ACC112 (cell line): ENCODE measurements around the gene EPHB4.
"Not testable (repeated sequence)": the region's sequence is repeated elsewhere in the genome, so short reads cannot be mapped to it uniquely, and the experiment has no call there.

Source experiments
- H2AFZ ChIP-seq: fragments of 200-600 bp; sonication (generic); one replicate; pipeline ENCODE4 v1.6.0; 2017; ENCODE audit warnings: antibody characterized with exemption, low read length; ENCODE audit not compliant: unreplicated experiment
- H3K27ac ChIP-seq: fragments of 200-600 bp; sonication (generic); 2 replicates; pipeline ENCODE4 v1.5.1; 2014; ENCODE audit warnings: low read depth, mild to moderate bottlenecking, antibody characterized with exemption, low read length, moderate library complexity
- H3K27me3 ChIP-seq: fragments of 200-600 bp; sonication (generic); 2 replicates; pipeline ENCODE4 v1.6.1; 2014; ENCODE audit warnings: mild to moderate bottlenecking, antibody characterized with exemption, low read length, moderate library complexity, mixed read lengths; ENCODE audit not compliant: insufficient read depth
- H3K36me3 ChIP-seq: fragments of 200-600 bp; sonication (generic); 2 replicates; pipeline ENCODE4 v1.6.1; 2016; ENCODE audit warnings: mild to moderate bottlenecking, antibody characterized with exemption, low read length, moderate library complexity, mixed read lengths; ENCODE audit not compliant: insufficient read depth
- H3K4me1 ChIP-seq: fragments of 200-600 bp; sonication (generic); one replicate; pipeline ENCODE4 v1.6.1; 2016; ENCODE audit warnings: low read length, mixed read lengths; ENCODE audit not compliant: insufficient read depth, unreplicated experiment, control insufficient read depth
- H3K4me3 ChIP-seq: fragments of 200-600 bp; sonication (generic); 2 replicates; pipeline ENCODE4 v1.5.1; 2014; ENCODE audit warnings: mild to moderate bottlenecking, low read depth, low read length
- H3K79me2 ChIP-seq: fragments of 200-600 bp; sonication (generic); one replicate; pipeline ENCODE4 v1.6.0; 2016; ENCODE audit warnings: low read length; ENCODE audit not compliant: control insufficient read depth, unreplicated experiment, insufficient read depth

Gene EPHB4

GRCh38 chr7:100865372-100865911 lies 38.1 kb upstream of the EPHB4 start:
- peaks cover 21% of the 10 kb centered on the region for H3K79me2 ChIP-seq
- H2AFZ ChIP-seq, result no peak overlapping the region
- H3K27ac ChIP-seq, result no peak overlapping the region
- H3K36me3 ChIP-seq, result peaks cover 2% of the 10 kb centered on the region; the same call in 1 of the 2 replicates
- peaks cover 14% of the 10 kb centered on the region for H3K4me1 ChIP-seq
- no peaks in the 10 kb centered on the region for H3K27me3 ChIP-seq
- H3K4me3 ChIP-seq, result no peak overlapping the region

- H3K4me1 ChIP-seq, result peaks cover 14% of the 10 kb centered on the region
- H2AFZ ChIP-seq, result no peak overlapping the region
- H3K79me2 ChIP-seq, result peaks cover 21% of the 10 kb centered on the region
- peaks cover 2% of the 10 kb centered on the region; the same call in 1 of the 2 replicates for H3K36me3 ChIP-seq
- no peak overlapping the region for H3K27ac ChIP-seq
- no peaks in the 10 kb centered on the region for H3K27me3 ChIP-seq
- no peak overlapping the region for H3K4me3 ChIP-seq
These were observed 37.0 kb upstream of the EPHB4 start for GRCh38 chr7:100864263-100864845.

GRCh38 chr7:100863406-100863950 lies 36.2 kb upstream of the EPHB4 start:
- no peak overlapping the region for H2AFZ ChIP-seq
- peaks cover 2% of the 10 kb centered on the region; the same call in 1 of the 2 replicates for H3K36me3 ChIP-seq
- no peak overlapping the region for H3K4me3 ChIP-seq
- H3K27me3 ChIP-seq, result no peaks in the 10 kb centered on the region
- peaks cover 13% of the 10 kb centered on the region for H3K79me2 ChIP-seq
- peaks cover 14% of the 10 kb centered on the region for H3K4me1 ChIP-seq
- H3K27ac ChIP-seq, result no peak overlapping the region

- Histone ChIP-seq H2AFZ (no peak overlapping the region), H3K27me3 (no peaks in the 10 kb centered on the region), H3K4me1 (peaks cover 11% of the 10 kb centered on the region), H3K4me3 (no peak overlapping the region), H3K36me3 (peaks cover 2% of the 10 kb centered on the region; the same call in 1 of the 2 replicates), H3K27ac (no peak overlapping the region), H3K79me2 (no peaks in the 10 kb centered on the region)
These were observed 34.3 kb upstream of the EPHB4 start for GRCh38 chr7:100861616-100861985.

- Histone ChIP-seq H3K4me1 (peaks cover 4% of the 10 kb centered on the region), H3K27ac (no peak overlapping the region), H2AFZ (no peak overlapping the region), H3K4me3 (no peak overlapping the region), H3K27me3 (no peaks in the 10 kb centered on the region), H3K79me2 (no peaks in the 10 kb centered on the region), H3K36me3 (peaks cover 2% of the 10 kb centered on the region; the same call in 1 of the 2 replicates)
These were observed 33.6 kb upstream of the EPHB4 start for GRCh38 chr7:100860702-100861615.

- Histone ChIP-seq H3K4me1 (no peaks in the 10 kb centered on the region), H3K27ac (no peak overlapping the region), H3K36me3 (peaks cover 2% of the 10 kb centered on the region; the same call in 1 of the 2 replicates), H2AFZ (no peak overlapping the region), H3K27me3 (no peaks in the 10 kb centered on the region), H3K79me2 (no peaks in the 10 kb centered on the region), H3K4me3 (no peak overlapping the region)
These were observed 32.5 kb upstream of the EPHB4 start for GRCh38 chr7:100859856-100860255.

- Histone ChIP-seq H2AFZ (no peak overlapping the region), H3K27ac (no peak overlapping the region), H3K4me1 (no peaks in the 10 kb centered on the region), H3K27me3 (no peaks in the 10 kb centered on the region), H3K36me3 (peaks cover 2% of the 10 kb centered on the region; the same call in 1 of the 2 replicates), H3K79me2 (no peaks in the 10 kb centered on the region), H3K4me3 (no peak overlapping the region)
These were observed 29.6 kb upstream of the EPHB4 start for GRCh38 chr7:100856871-100857282.

- peaks cover 2% of the 10 kb centered on the region; the same call in 1 of the 2 replicates for H3K36me3 ChIP-seq
- no peak overlapping the region for H2AFZ ChIP-seq
These were observed 28.2 kb upstream of the EPHB4 start for GRCh38 chr7:100855515-100855914.

GRCh38 chr7:100854899-100855298 lies 27.6 kb upstream of the EPHB4 start:
- H3K36me3 ChIP-seq, H3K4me3 ChIP-seq, H3K27ac ChIP-seq, H3K27me3 ChIP-seq, H2AFZ ChIP-seq, H3K4me1 ChIP-seq, H3K79me2 ChIP-seq: not testable (repeated sequence)

More at GRCh38 chr7:100855515-100855914, 28.2 kb upstream of the EPHB4 start:
- Histone ChIP-seq H3K27me3 (no peaks in the 10 kb centered on the region), H3K79me2 (no peaks in the 10 kb centered on the region), H3K4me1 (no peaks in the 10 kb centered on the region), H3K27ac (no peak overlapping the region), H3K4me3 (no peak overlapping the region)

GRCh38 chr7:100854146-100854895 lies 27.0 kb upstream of the EPHB4 start:
- Histone ChIP-seq H2AFZ (no peak overlapping the region), H3K27me3 (no peaks in the 10 kb centered on the region), H3K27ac (no peak overlapping the region), H3K79me2 (no peaks in the 10 kb centered on the region), H3K36me3 (no peaks in the 10 kb centered on the region), H3K4me1 (no peaks in the 10 kb centered on the region), H3K4me3 (no peak overlapping the region)
